SIG-M5 treated with dmso at 0.1 percent for 504 hours (cell line): Measurements from ENCODE around the gene CASP5.
"Not testable (repeated sequence)": the region's sequence is repeated elsewhere in the genome, so short reads cannot be mapped to it uniquely, and the experiment has no call there.

Source experiments
- DNase-seq: peaks from one replicate; lab custom pipeline; 2025; ENCODE audit not compliant: unreplicated experiment; lab: John Stamatoyannopoulos, UW

Gene CASP5

DNA sequence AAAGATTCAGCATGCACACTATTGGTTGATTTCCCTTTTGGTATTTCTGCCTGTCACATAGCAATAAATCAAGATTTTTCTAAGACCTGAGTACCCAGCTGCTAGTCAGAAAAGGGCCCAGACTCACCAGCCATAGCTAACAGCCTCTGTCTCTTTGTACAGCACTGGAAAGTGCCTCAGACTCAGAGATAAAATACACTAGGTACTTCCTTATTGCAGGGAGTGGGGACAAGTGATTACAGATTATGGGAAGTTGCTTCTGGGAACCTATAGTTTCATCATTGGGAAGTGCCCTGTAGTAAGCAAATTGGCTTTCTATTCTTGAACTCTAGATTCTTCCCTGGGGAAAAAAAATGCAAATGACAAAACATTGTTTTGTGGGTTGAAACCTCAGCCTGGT is at the start of gene CASP5:
Gene CASP5 (minus strand): TSS at position 166 of the 400 bp plus-strand sequence. CDS start 32 bp downstream, at position 134.
- peak; percentile 24 for DNase-seq

DNA sequence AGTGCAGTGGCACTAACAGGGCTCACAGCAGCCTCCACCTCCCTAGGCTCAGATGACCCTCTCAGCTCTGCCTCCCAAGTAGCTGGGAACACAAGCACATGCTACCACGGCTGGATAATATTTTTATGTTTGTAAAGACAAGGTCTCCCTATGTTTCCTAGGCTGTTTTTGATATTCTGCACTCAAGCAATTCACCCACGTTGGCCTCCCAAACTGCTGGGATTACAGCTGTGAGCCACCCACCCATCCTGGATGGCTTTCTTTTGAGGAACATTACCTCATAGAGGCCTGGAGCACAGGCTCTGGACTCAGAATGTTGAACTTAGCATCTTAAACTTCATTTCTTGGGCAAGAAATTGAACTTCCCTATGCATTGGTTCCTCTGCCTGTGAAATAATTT is 49.1 kb upstream of the CASP5 start:
- DNase-seq, result not testable (repeated sequence)

DNA sequence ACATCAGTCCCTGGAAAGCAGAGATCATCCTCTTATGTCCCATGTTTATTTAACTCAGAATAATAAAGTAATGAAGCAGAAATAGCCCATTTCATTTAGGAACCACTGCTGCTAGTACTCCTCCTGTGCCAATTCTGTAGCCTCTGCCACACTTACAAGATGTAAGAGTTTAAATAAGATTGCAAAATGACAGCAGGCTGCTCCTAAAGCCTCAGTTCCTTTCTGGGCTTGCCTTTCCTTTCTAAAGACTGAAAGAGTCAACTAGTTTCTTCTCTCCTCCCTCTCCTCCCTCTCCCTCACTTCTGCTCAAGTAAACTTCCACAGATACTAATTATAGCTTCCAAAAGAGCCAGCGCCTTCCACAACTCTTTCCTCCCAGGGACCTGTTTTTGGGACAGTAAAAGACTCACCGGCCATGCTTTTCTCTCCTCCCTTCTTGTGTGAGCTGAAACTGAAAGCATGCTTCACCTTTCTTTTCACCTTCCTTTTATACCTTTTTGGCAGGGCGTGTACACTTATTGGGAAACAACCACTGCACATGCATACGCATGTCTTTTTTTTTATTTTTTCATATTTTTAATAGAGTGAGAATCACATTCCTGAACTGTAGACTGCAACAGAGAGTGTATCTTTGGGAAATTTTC is 48.2 kb upstream of the CASP5 start:
- no peak for DNase-seq

DNA sequence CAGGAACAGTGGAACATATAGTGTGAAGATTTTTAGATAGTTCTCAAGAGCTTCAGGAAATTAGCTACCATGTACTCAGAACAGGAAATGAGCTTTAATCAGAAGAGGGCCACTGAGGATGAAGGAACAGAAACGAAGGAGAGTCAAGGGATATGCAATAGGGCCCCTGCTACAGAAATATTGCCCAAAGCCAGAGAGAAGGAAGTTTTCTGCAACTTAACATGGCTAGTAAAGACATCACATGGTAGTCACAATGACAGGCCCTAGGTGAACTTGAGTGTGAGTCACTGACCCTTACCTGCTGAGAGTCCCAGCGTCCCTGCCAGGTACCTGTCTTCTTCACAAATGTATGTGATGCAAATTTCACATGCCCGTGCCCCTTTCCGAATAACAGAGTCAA is 47.3 kb upstream of the CASP5 start:
- no peak for DNase-seq

DNA sequence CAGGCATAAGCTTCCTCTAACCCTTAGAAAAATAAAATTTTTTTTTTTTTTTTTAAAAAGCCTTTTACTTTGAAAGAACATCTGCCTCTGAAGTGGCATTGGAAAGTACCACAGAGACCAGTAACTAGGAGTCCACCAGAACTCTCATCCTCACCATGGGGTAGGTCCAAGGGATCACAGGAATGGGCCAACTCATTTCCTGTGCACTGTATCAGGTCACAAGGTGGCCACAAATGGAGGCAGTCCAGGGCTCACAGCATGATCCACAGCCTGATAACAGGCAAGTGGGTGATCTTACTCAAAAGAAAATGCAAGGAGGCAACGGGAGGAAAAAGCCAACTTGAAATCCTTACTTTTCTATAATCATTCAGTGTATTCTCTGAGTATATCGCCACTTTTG is 46.8 kb upstream of the CASP5 start:
- DNase-seq, result not testable (repeated sequence)

DNA sequence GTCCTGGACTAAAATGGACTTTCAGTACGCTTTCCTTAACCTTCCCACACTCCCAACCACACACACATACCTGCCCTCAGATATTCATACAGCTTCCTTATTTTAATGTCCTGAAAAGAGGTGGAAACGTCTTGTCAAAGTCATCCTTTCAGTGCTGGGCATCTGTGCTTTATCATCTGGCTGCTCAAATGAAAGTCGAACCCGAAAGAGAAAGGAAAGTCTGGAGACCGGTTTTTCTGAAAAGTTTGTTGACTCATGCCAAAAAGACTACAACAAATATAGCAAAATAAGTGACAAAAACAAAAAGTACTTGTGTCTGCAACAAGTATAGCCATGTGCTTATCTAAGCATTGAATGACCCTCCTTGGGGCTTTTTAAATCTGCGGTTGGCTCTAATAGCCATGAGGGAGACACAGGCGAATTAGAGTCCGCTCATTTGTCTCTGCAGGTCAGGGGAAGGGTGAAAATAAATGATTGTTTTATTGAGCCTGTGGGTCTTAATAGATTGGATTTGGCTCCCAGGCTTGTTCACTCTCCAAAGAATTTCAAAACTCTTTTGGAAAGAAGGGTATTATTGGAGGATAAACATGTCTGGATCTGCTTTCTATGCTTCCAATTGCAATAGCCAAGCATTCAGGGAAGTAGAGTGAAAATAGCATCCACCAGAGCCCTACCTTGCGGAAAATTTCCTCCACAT is 40.4 kb upstream of the CASP5 start:
- DNase-seq, result not testable (repeated sequence)

DNA sequence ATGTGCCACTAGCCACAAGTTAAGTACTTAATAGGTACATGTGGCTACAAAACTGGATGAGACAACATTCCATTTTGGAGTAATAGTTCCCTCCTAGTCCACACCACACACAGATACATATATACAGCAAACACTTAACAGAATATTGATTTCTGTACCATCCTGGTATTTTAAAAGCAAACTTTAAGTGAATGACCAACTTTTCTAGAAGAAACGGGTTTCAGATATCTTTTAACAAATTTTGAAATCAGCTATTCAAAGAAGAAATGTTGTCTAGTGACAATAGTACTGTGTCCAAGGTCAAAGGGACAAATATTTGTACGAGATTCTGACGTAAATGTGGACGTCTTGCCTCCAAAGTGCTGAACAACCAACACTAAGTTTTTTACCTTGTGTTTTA is 34.5 kb upstream of the CASP5 start:
- no peak for DNase-seq

DNA sequence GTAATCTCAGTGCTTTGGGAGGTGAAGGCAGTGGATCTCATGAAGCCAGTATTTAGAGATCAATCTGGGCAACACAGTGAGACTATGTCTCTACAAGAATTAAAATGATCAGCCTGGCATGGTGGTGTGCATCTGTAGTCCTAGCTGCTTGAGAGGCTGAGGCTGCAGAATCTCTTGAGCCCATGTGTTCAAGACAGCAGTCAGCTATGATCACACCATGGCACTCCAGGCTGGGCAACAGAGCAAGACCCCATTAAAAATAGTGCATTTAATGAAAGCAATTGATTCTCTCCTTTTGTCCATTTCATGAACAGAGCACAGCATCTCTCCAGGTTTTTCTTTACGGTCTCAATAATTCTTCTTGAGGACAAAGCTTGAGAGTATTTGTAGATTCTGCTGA is 33.5 kb upstream of the CASP5 start:
- DNase-seq, result no peak

DNA sequence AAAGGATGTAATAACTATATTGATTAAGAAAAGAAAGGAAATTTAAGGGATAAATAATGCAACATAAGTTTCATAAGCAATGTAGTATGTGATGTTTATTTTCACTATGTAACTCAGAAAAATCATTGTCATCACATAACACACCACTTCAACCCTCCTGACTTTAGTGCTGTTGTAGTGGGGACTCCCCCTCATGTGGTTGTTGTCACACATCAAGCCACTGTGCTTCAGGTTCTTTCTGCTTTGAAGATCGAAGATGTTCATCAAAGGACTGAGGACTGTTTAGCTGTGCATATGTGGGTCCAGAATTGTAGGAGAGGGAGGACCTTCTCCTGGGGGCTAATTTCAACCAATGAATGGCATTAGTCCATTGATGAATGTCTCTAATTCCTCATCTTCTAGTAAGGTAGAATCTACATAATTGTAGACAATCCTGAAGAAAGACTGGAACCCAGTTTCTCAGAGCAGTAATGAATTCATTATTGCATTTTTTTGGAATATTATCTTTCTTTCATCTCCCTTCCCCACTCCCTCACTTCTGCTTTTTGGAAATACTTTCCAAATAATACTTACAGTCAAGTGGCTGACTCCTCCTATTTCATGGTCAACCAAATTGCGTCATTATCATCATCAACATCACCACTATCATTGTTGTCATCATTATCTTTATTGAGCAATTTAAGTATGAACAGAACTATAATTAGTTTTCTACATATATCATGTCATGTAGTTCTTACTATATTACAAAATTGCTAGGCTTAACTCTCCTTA is 31.9 kb upstream of the CASP5 start:
- DNase-seq, result peak; percentile 13

DNA sequence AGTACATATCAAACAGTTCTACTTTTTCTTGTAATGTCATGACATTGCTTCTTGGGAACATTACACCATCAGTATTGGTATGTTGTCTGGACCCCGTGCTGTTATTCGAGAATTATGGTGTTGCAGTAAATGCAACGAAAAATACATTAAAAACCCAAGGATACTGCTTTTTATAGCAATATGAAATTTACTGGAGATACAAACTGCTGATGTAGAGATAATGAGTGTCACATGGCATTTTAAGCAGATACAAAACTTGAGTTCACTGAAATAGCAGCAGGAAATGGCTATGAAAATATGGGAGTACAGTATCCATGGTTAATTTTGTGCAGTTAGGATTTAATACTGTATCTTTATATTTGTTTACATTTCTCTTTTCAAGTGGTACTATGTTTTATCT is 29.5 kb upstream of the CASP5 start:
- no peak for DNase-seq

DNA sequence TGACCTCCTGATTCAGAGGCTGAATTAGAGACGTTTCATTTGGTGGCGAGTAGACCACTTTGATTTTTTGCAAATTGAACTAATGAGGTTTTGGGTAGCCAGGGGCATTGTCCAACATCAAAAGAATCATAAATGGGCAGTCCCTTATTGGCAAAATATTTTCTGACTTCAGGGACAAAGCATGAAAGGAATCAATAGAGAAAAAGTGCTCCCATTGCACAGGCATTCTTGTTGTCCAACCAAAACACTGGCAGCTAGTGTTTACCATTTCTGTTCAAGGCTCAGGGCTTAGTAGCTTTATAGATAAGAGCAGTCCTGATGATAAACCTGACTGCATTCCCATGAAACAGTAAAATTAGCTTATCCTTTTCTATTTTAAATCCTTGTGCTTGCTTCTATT is 28.6 kb upstream of the CASP5 start:
- DNase-seq, result no peak

DNA sequence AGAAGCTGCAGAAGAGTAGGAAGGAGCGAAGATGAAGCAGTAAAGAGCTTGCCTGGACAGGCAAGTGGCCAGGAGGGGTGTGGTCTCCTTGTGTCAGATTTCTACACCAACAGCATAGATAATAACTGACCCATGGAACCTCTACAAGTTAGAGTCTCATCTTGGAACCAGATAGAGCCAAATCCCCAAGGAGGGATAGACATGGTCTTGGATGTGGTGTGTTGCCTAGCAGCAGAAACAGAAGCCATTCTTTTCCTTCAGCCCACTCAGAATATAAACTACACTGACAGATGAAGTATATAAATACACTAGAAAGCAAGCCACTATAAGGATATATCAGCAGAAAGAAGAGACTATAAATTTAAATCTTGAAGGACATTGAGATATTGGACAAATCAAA is 26.5 kb upstream of the CASP5 start:
- DNase-seq, result no peak

DNA sequence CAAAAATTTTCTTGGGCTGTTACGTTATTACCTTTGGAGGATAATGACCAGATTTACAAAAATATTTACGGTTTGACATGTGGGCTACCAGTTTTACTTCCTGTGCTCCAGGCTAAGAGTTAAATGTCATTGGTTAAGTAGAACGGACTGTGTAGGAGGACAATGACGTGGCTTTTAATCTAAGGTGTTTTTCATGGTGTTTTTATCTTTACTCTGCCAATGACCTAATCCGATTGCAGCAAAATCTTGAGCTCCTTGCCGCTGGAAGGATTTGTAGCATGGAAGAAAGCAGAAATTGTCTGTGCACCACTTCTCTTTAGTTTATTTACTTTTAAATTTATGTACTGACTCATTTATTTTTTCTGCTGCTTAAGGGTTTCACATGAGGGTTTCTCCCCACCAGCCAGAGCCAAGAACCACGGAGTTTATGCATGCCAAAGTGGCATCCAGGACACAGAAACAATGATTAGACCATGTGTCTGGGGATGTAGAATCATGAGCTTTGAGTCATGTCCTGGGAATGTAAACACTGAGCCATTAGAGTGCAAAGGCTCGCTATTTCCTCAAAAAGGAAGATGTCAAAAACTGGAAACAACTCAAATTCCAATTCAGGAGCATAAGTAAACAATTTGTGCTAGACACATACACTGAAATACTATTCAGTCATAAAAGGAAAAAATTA is 24.1 kb upstream of the CASP5 start:
- DNase-seq, result no peak

DNA sequence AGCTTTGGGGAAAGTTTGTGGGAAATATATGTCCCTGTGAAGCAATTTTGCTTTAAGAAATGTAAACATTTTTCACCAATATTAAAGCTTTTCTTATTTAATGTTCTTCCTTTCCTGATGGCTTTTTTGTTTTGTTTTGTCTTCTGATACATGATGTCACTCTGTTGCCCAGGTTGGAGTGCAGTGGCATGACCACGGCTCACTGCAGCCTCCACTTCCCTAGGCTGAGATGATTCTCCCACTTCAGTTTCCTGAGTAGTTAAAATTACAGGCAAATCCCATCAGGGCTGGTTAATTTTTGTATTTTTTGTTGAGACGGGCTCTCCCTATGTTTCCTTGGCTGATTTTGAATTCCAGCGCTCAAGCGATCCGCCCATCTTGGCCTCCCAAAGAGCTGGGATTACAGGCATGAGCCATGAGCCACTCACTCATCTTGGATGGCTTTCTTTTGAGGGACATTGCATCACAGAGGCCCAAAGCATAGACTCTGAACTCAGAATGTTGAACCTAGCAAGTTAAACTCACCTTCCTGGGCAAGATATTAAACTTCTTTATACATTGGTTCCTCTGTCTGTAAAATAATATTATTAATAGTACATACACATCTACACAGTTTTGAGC is 22.8 kb upstream of the CASP5 start:
- no peak for DNase-seq

DNA sequence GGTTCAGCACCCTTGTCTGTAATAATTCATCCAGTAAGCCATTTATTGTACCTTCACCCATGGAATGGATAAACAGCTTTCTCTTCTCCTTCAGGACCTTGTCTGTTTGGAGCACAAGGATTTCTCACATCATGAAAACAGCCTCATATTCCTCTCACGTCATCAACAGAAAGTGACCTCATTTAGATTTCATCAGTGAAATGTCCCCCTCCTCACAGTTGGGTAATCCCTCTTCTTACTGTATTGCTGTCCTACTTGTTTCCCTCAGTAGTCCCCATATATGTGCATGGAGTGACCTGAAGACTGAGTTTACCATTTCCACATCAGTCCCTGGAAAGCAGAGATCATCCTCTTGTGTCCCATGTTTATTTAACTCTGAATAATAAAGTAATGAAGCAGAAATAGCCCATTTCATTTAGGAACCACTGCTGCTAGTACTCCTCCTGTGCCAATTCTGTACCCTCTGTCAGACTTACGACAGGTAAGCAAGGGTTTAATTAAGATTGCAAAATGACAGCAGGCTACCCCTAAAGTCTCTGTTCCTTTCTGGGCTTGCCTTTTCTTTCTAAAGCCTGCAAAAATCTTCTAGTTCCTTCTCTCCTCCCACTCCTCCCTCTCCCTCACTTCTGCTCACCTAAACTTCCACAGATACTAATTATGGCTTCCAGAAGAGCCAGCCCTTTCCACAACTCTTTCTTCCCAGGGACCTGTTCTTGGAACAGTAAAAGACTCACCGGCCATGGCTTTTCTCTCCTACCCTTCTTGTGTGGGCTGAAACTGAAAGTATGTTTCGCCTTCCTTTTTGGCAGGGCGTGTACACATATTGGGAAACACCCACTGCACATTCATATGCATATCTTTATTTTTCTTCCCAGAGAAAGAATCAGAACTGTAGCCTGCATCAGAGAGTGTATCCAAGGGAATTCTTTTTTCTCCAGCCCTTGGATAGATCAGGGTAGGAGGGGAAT is 21.9 kb upstream of the CASP5 start, which contains the start of gene CARD16:
Gene CARD16 (minus strand): TSS at position 779 of the 968 bp plus-strand sequence. CDS start 38 bp downstream, at position 741.
- DNase-seq, result peak; percentile 42

DNA sequence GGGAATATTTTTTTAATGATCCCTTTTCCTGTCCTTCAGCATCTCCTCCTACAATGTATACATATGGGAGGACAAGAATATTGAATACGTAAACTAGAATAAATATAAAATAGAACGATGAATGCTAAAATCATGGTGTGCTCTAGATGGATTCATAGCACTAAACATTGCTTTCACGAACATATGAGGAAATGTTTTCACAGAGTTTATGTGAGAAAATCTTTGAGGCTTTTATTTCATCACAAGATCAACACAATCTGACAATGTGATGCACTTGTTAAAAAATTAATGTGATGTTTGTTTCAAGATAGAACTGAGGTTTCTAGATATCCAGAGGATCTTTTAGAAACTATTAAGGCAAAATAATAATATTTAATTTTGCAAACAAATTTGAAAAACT is 19.2 kb upstream of the CASP5 start:
- DNase-seq, result no peak

DNA sequence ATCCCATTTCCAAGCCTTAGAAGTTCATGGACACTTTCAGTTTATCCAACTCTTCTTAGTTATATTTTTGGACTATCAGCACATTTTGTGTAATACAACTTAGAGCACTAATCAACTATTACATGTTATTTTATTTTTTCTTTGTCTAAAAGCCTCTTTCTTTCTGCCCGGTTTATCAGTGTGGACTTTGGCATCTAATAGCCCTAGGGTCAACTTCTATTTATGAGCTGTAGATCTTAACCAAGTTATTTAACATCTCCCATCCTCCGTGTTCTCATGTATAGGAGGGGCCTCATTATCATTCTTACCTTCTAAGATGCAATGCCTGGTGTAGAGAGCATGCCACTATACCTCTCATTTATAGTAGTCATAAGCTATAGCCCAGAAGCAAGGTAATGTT is 17.7 kb upstream of the CASP5 start:
- DNase-seq, result no peak

DNA sequence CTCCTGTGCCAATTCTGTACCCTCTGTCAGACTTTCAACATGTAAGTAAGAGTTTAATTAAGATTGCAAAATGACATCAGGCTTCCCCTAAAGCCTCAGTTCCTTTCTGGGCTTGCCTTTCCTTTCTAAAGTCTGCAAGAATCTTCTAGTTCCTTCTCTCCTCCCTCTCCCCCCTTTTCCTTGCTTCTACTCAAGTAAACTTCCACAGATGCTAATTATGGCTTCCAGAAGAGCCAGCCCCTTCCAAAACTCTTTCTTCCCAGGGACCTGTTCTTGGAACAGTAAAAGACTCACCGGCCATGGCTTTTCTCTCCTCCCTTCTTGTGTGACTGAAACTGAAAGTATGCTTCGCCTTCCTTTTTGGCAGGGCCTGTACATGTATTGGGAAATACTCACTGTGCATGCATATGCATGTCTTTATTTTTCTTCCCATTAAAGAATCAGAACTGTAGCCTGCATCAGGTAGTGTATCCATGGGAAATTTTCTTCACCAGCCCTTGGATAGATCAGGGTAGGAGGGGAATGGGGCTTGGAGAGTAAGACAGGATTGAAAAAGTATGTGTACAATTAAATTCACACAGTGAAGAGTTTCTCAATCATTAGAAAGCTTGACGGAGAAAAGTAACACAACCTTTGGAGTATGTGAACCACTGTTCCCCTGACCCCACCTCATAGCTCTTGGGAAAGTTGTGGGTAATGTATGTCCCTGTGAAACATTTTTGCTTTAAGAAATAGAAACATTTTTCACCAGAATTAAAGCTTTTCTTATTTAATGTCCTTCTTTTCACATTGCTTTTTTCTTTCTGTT is 12.0 kb upstream of the CASP5 start, which contains the start of gene CASP1:
Gene CASP1 (minus strand): TSS at position 332 of the 808 bp plus-strand sequence. CDS start 31 bp downstream, at position 301.
- DNase-seq, result peak; percentile 83

DNA sequence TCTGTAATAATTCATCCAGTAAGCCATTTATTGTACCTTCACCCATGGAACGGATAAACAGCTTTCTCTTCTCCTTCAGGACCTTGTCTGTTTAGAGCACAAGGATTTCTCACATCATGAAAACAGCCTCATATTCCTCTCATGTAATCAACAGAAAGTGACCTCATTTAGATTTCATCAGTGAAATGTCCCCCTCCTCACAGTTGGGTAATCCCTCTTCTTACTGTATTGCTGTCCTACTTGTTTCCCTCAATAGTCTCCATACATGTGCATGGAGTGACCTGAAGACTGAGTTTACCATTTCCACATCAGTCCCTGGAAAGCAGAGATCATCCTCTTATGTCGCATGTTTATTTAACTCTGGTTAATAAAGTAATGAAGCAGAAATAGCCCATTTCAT is 11.4 kb upstream of the CASP5 start:
- DNase-seq, result not testable (repeated sequence)
